NB4 (cell line): ENCODE measurements around the gene STK35.

Experiments
- DNase-seq: peaks from one replicate; pipeline ENCODE4 v3.0.0; 2010; ENCODE audit warnings: low read depth
- H3K4me3 ChIP-seq: one replicate; pipeline ENCODE4 v1.5.1; 2011; ENCODE audit warnings: mild to moderate bottlenecking, low read depth, low read length, moderate library complexity
- MYC ChIP-seq: IDR thresholded peaks from 2 replicates; pipeline ENCODE4 v1.6.1; 2011; ENCODE audit warnings: low read depth, low read length
- POLR2A ChIP-seq: IDR thresholded peaks from 2 replicates; pipeline ENCODE4 v1.6.1; 2011; ENCODE audit warnings: mild to moderate bottlenecking; ENCODE audit not compliant: insufficient read length; ENCODE audit errors: extremely low read depth
- TF ChIP-seq, protein P1 (sequence below): IDR thresholded peaks from 2 replicates; pipeline ENCODE4 v1.6.1; 2011; ENCODE audit warnings: low read depth, low read length
- TF ChIP-seq, protein P2 (sequence below): IDR thresholded peaks from one replicate; pipeline ENCODE4 v1.5.1; 2012; ENCODE audit warnings: low read depth, low read length

STK35 gene

DNA sequence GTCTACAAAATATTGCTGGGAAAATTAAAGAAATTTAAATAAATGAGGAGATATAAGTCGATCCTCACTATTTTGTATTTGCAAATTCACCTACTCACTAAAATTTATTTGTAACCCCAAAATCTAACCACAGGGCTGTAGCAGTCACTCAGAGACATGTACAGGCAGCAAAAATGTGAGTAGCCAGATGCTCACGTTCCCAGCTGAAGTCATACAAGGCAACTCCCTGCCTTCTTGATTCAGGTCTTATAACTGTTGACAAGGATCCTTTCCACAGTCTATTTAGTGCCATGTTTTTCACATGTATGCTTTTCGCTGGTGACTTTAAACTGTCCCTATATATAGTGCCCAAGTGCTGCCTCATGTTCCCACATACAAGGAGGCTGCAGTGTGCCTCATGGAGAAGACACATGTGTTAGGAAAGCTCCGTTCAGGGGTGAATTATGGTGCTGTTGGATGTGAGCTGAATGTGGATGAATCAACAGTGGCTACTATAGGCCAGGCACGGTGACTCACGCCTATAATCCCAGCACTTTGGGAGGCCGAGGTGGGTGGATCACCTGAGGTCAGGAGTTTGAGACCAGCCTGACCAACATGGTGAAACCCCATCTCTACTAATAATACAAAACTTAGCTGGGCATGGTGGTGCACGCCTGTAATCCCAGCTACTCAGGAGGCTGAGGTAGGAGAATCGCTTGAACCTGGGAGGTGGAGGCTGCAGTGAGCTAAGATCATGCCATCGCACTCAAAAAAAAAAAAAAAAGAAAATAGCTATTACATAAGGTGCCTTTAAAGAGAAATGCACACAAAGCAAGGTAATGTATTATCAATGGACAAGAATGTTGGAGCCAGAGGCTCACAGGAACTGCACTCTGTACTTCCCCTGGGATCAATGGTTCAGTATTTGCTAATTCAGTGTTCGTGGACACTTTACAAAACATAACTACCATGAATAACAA is 55.3 kb downstream of the STK35 start:
- no peak for DNase-seq
- no peak overlapping the region for H3K4me3 ChIP-seq
- no peak for TF ChIP-seq POLR2A
- TF ChIP-seq, protein P1, sequence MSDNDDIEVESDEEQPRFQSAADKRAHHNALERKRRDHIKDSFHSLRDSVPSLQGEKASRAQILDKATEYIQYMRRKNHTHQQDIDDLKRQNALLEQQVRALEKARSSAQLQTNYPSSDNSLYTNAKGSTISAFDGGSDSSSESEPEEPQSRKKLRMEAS = no peak
- TF ChIP-seq, protein P2, sequence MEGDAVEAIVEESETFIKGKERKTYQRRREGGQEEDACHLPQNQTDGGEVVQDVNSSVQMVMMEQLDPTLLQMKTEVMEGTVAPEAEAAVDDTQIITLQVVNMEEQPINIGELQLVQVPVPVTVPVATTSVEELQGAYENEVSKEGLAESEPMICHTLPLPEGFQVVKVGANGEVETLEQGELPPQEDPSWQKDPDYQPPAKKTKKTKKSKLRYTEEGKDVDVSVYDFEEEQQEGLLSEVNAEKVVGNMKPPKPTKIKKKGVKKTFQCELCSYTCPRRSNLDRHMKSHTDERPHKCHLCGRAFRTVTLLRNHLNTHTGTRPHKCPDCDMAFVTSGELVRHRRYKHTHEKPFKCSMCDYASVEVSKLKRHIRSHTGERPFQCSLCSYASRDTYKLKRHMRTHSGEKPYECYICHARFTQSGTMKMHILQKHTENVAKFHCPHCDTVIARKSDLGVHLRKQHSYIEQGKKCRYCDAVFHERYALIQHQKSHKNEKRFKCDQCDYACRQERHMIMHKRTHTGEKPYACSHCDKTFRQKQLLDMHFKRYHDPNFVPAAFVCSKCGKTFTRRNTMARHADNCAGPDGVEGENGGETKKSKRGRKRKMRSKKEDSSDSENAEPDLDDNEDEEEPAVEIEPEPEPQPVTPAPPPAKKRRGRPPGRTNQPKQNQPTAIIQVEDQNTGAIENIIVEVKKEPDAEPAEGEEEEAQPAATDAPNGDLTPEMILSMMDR = no peak
- no peak for TF ChIP-seq MYC

DNA sequence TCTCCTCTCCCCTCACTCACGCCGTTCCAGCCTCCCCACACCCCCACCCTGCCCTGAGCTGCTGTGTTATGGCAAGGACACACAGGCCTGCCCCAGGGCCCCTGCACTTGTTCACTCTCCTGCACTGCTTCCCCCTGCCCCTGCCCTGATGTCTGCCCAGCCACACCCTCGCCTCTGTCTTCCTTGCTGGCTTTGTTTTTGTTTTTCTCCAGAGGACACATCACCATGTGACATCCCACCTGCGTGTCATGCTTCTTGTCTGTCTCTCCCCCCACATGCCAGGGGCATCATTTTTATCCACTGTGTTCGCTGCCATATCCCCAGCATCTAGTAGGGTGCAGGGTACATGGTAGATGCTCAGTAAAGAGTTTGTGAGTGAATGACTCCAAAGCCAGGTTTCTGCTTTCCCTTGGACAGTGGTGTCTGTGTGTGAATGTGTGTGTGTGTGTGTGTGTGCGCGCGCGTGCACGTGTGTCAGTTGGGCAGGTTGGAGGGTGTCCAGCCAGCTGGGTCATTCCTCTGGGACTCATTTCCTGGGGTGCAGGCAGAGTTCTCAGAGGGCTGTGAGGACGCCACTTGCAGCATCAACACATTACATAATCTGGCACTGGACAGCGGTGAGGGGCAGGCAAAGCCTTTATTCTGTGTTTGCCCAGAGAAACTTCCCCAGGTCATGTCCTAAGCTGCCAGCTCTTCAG is 60.6 kb downstream of the STK35 start:
- no peak overlapping the region for H3K4me3 ChIP-seq
- TF ChIP-seq MYC (no peak), POLR2A (no peak)
- TF ChIP-seq, protein P2 = no peak
- TF ChIP-seq, protein P1 = no peak
- no peak for DNase-seq

DNA sequence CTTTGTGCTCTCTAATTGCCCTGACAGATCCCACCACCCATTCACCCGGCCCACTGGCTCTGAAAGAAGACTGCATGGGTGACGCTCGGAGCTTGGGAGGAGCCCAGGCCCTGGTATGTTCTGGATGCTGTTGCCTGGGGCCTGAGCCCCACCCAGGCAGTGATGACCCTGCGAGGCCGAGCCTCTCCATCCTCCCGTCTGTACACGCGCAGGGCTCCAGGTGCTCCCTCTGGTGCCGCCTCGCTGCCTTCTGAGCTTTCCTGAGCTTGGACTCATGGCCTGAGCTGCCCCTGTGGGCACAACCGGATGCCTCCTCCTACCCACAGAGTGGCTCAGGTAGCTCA is 61.2 kb downstream of the STK35 start:
- no peak for DNase-seq
- H3K4me3 ChIP-seq = no peak overlapping the region
- no peak for TF ChIP-seq MYC
- TF ChIP-seq, protein P1 = no peak
- TF ChIP-seq, protein P2 = no peak
- no peak for TF ChIP-seq POLR2A

DNA sequence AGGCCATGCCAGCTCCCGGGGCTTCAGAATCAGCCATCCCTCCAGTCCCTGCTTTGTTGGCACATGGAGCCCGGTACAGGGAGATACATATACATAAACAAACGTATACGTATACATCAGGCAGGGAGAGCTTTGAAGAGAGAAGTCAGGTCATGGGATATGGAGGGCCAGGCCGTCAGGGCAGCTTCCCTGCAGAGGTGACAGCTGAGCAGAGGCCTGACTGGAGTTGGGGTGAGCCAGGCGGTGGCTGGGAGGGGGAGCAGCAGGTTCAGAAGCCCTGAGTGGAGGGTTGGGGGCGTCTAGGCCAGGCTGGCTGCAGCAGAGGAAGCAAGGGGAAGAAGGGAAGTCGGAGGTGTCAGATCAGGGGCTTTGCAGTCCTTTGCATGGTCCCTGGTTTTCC is 61.7 kb downstream of the STK35 start:
- no peak overlapping the region for H3K4me3 ChIP-seq
- DNase-seq = no peak
- TF ChIP-seq MYC (no peak), POLR2A (no peak)
- TF ChIP-seq, protein P1 = no peak
- TF ChIP-seq, protein P2 = no peak

DNA sequence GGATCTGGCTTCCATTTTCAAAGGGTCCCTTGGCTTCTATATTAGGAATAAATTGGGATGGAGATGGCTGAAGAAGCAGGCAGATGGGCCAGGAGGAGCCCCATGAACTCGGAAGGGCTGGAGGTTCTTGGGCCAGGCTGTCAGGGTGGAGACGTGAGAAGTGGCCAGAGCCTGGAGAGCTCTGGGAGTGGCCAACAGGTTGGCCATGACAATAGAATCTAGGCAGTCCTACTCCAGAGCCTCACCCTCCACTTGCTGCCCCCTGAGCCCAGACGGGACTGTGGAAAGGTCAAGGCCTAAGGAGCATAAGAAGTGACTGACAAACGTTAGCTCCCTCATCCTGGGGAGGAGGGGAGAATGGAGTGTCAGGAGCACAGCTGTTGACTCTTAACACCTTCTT is 62.1 kb downstream of the STK35 start:
- no peak for DNase-seq
- TF ChIP-seq MYC (no peak), POLR2A (no peak)
- TF ChIP-seq, protein P1 = no peak
- TF ChIP-seq, protein P2 = no peak
- H3K4me3 ChIP-seq = no peak overlapping the region
